Dermis blood vessel endothelial cell (primary cell): ENCODE measurements around the gene SRRT. TPM values are rescaled to one million over a fixed set of nuclear protein-coding genes. Genes with fewer than 3 reads are reported as not detected.

Source experiments
- DNase-seq: peaks from one replicate; pipeline ENCODE4 v3.0.0; 2010
- total RNA-seq: library from RNA; depleted of rRNA; stranded (reverse); fragments of >200 nt; gene quantifications from 2 replicates; pipeline ENCODE4 v1.2.3, GENCODE V29; 2014

The SRRT gene
- total RNA-seq, 1 donor from 2014 or later = 43.9 TPM

GRCh38 chr7:100882201-100882600, 7.3 kb downstream of the SRRT start:
- DNase-seq = no peak

DNA sequence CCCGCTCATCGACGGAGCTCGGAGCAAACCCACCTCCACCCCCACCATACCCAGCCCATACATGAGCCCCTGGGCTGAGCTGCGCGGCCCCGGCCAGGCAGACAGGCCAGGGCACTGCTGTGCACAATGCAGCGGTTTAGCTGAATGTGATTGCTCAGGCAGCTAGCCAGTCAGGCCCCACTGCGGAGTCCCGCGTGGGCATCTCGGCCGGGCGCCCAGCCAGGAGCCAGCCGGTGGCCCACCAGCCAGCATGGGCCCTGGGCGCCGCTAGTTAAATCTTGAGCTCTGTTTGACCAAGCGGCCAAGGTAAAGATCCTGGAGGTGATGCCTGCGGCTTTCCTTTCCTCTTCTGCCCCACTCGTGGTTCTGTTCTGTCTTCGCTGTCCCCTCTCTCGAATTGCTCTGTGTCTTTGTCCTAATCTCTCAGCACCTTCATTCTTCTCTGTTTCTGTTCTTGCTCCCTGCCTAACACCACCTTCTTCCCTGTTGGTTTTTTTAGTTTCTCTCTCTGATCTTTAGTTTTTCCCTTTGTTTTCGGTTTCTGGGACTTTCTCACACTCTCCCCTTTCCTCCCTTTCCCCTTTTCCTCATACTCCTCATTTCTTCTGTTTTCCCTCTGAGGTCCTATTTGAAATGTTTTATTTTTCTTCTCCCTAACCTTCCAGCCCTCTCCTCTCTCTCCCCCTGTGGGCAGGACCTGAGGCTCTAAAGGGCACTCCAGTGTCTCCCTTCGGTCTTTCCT, 8.1 kb downstream of the SRRT start:
- DNase-seq = no peak

GRCh38 chr7:100884736-100885439, 10.0 kb downstream of the SRRT start:
- DNase-seq = no peak

- no peak for DNase-seq
Measured at GRCh38 chr7:100885440-100886141, 10.7 kb downstream of the SRRT start.

DNA sequence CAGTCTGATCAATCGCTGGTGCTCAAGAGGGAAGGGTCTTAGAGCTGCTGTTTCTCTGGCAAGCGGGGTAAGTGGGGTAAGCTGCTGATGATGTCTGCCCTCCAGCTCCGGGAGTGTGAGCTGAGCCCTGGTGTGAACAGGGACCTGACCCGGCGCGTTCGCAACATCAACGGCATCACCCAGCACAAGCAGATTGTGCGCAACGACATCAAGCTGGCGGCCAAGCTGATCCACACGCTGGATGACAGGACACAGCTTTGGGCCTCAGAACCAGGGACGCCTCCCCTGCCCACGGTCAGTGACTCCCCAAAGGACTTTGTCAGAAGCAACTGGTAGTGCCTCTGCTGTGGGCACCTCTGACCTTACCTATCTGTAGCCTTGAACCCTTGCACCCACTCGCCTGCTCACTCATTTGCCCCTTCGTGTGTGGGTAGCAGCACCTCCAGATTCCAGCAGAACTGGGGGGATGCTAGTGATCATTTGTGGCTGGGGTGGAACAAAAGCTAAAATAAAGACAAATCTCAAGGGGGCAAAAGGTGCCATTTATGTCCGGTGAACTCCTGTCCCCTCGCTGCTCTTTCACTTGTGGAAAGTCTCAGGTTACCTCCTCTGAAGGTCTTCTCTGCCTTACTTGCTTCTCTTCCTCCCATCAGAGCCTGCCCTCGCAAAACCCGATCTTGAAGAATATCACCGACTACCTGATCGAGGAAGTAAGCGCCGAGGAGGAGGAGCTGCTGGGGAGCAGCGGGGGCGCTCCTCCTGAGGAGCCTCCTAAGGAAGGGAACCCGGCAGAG, 11.4 kb downstream of the SRRT start:
- DNase-seq = no peak

GRCh38 chr7:100886936-100887515, 12.1 kb downstream of the SRRT start:
- no peak for DNase-seq

DNA sequence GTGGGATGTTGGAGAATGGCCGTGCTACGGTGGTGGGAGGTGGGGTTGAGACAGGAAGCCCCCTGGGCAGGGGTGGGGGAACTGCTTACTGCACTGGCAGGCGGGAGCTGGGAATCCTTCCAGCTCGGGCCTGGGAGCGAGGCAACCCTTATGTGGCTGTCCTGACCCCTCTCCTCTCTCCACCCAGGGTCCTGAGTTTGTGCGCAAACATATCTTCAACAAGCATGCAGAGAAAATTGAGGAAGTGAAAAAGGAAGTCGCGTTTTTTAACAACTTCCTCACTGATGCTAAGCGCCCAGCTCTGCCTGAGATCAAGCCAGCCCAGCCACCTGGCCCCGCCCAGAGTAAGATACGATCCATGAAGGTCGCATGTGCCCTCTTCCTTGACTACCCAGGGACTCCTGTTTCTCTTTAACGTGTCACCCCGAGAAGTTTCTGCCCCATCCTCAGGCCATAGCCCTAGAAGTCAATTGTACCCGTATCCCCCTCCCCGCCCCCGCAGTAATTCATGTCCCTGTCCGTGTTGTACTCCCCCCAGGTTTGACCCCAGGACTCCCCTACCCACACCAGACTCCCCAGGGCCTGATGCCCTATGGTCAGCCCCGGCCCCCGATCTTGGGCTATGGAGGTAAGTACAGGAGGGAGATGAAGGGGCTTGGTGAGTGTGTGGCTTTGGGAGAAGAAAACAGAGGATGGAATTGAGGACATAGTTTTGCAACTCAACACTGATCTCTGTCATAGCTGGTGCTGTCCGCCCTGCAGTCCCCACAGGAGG, 12.8 kb downstream of the SRRT start:
- peak; percentile 51 for DNase-seq

GRCh38 chr7:100888291-100888987, 13.5 kb downstream of the SRRT start:
- DNase-seq = no peak

DNA sequence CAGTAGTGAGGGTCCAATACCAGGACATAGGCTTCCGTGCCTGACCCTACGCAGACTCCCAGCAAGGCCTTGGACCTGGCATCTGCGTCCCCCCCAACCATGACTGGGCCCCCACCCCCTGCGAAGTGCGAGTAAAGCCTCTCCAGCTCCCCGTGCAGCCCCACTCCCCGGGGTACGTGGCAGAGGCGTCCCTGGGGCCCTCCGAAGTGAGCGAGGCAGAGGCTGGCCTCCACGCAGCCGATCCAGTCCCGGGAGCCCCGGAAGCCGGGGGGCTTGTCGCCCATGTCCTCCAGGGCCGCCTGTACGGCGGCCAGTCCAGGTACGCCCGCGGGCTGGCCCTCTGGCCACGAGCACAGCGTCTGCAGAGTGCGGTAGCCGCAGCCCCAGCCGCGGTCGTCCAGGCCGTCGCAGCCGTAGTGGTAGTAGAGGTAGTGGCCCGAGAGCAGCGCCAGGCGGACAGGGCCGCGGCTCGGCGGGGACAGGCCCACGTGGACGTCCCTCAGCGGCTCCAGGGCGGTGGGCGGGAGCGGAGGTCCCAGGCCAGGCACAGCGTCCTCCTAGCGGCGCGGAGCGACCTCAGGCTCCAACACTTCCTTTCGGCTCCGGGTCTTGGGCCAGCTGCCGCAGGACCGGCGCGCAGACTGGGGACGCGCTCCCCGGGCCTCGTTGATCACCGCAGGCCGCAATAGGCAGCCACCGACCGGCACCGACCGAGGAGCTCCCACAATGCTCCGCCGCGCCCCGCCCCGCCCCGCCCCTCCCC, 14.3 kb downstream of the SRRT start, which contains the start of gene UFSP1:
UFSP1 (minus strand) TSS at position 728 of the 763 bp plus-strand sequence; CDS start at position 284, 444 bp downstream.
- DNase-seq = no peak

DNA sequence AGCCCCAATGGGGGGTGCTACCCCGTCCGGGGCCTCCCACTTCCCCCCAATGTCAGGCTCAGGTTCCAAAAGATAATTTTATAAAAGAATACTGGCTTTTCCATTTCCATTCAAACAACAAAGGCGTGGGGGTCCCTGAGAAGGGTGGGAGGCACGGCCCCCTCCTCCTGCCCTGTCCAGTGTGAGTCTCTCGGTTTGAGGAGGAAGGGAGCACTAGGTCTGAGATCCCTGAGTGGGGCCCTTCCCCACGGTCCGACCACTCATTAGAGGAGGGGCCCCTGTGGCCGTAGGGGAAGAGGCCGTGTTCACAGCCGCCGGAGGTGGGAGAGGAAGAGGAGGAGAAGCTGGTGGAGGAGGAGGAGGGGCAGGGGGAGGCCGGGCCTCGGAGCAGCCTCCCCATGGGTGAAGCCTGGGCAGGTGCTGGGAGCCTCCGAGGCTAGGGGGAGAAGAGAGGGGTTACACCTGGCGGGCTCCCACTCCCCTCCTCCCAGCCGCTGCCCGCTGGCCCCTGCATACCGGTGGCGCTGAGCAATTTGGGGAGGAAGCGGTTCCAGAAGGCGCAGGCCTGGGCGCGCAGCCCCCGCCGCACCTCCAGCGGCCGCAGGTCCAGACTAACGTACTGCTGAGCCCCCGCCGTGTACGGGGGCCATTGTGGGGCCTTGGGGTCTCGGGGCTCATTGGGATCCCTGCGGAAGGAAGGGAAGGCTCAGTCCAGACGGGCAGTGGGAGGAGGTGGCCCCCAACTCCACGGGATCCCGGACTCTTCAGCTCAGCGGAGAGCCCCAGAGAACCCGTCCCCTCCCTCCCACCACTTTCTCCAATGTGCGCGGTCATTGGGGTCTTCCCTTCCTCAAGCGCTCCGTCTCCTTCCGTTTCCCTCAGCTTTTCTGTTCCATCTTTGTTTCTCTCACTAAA, 16.0 kb downstream of the SRRT start:
- DNase-seq = no peak

DNA sequence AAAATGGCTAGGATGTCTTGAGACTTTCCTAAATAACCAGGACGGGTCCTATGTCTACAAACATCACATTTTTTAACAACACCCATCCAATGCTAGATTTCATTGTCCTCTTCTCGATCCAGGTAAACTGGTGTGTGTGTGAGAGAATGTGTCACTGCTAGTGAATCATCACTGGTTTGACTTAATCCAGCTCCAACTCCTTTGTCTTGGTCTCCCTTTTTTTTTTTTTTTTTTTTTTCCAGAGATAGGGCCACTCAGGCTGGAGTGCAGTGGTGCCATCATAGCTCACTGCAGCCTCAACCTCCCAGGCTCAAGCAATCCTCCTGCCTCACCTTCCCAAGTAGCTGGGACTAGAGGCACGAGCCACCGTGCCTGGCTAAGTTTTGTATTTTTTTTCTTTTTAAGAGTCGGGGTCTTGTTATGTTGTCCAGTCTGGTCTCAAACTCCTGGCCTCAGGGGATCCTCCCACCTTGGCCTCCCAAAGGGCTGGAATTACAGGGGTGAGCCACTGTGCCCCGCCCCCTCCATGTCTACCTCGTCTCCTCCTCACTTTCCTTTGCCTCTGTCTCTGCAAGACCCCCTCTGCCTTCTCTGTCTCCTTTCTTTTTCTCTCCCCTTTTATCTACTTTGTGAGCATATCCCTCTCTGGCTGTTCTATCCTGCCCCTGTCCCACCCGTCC, 16.8 kb downstream of the SRRT start:
- DNase-seq = peak; percentile 34

GRCh38 chr7:100892364-100893317, 17.7 kb downstream of the SRRT start:
- no peak for DNase-seq

DNA sequence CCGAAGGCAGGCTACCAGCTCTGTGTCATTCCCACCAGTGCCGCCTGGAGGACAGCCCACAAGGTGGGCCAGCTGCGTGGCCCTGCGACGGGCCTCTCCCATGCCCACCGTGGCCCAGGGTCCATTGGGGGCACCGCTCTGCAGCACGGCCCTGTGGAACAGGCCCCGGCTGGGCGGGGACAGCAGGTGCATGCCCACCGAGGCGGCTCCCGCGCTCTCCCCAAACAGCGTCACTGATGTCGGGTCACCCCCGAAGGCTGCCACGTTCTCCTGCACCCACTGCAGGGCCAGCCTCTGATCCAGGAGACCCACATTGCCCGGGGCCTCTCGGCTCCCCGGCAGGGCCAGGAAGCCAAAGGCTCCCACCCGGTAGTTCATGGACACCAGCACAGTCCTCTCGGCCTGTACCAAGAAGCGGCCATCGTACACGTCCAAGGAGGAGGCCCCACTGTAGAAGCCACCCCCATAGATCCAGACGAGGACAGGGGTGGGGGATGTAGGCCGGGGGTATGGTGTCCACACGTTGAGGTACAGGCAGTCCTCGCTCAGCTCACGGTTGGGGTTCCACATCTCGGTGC, 18.5 kb downstream of the SRRT start:
- DNase-seq = no peak

- DNase-seq = no peak
Measured at GRCh38 chr7:100893910-100894721, 19.2 kb downstream of the SRRT start.

DNA sequence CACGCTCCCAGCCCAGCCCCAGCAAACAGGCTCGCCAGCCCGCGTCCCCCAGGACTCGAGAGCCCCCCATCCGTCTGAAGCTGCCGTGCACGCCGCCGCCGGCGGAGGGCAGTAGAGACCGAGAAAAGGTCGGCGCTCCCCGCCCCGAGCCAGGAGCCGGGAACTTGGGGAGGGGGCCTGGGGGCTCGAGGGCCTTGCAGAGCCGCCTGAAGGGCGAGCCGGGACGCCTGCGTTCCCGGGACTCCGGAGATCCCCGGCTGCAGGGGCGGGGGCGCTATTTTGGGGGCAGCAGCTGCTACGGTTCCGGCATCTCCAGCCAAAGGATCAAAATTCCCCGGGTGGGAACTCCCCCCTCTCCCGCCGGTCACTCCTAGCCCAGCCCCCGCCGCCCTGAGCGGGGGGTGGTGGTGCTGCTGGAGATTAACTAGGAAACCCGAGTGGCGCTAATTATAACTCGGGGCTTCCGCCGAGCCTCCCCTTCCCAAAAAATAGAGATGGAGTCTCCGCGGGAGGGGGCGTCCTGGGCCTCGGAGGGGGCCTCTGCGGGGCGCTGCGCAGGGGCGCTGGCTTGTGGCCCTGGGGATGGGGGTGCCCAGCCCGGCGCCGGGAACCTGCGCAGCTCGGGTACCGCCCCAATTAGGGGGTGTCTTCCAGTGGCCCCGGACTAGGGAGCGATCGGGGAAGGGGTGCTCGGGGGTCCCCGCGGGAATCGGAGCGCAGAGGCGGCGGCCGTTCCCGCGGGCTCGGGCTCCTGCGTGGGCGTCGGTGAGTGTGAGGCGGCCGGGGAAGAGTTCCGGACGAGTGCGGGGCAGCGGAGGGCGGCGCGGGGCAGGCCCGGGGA, 20.2 kb downstream of the SRRT start:
- peak; percentile 41 for DNase-seq
